Stimulated activated CD8-positive, alpha-beta memory T cell treated with anti-CD3 and anti-CD28 coated beads, Interleukin-4, amount 100 ng/mL, for 48 hours (primary cell): Measurements from ENCODE around the gene SRC.

Source experiments
- DNase-seq: peaks from one replicate; pipeline ENCODE4 v3.0.0-alpha.2; 2020

SRC gene

GRCh38 chr20:37345339-37346235 lies at the start of gene SRC:
Gene SRC, plus strand, starts transcription at chr20:37346140. Its CDS starts 38,014 bp downstream, at chr20:37384154.
- peak; percentile 63 for DNase-seq

GRCh38 chr20:37296371-37296770 lies 49.6 kb upstream of the SRC start:
- no peak for DNase-seq

- no peak for DNase-seq
These were observed 48.7 kb upstream of the SRC start for GRCh38 chr20:37297066-37297736.

GRCh38 chr20:37298190-37298939 lies 47.6 kb upstream of the SRC start:
- DNase-seq: peak; percentile 34

GRCh38 chr20:37299718-37300528 lies 46.0 kb upstream of the SRC start:
- DNase-seq: no peak

- no peak for DNase-seq
These were observed 44.8 kb upstream of the SRC start for GRCh38 chr20:37301120-37301519.

- DNase-seq: no peak
These were observed 44.4 kb upstream of the SRC start for GRCh38 chr20:37301558-37301957.

GRCh38 chr20:37302981-37303380 lies 43.0 kb upstream of the SRC start:
- no peak for DNase-seq

- no peak for DNase-seq
These were observed 42.3 kb upstream of the SRC start for GRCh38 chr20:37303637-37304036.

- no peak for DNase-seq
These were observed 40.9 kb upstream of the SRC start for GRCh38 chr20:37305079-37305478.

GRCh38 chr20:37305839-37306238 lies 40.1 kb upstream of the SRC start:
- no peak for DNase-seq

GRCh38 chr20:37308086-37309050 lies 37.6 kb upstream of the SRC start:
- DNase-seq: peak; percentile 35

GRCh38 chr20:37309290-37309689 lies 36.6 kb upstream of the SRC start:
- DNase-seq: no peak

GRCh38 chr20:37309936-37310590 lies 35.9 kb upstream of the SRC start:
- no peak for DNase-seq

- DNase-seq: no peak
These were observed 35.0 kb upstream of the SRC start for GRCh38 chr20:37310951-37311350.

- DNase-seq: no peak
These were observed 34.1 kb upstream of the SRC start for GRCh38 chr20:37311710-37312355.

- DNase-seq: no peak
These were observed 32.3 kb upstream of the SRC start for GRCh38 chr20:37313546-37314091.

GRCh38 chr20:37314099-37314498 lies 31.8 kb upstream of the SRC start:
- no peak for DNase-seq

GRCh38 chr20:37314617-37315016 lies 31.3 kb upstream of the SRC start:
- no peak for DNase-seq

- DNase-seq: no peak
These were observed 30.9 kb upstream of the SRC start for GRCh38 chr20:37315021-37315451.
